OCI-LY7 (cell line): ENCODE data around the gene BPTF.

Experiments used
- EZH2phosphoT487 ChIP-seq: fragments of 200-600 bp; sonication (generic); IDR thresholded peaks from 2 replicates; pipeline ENCODE4 v1.6.1; 2018; ENCODE audit warnings: low read depth, borderline replicate concordance, mild to moderate bottlenecking, mixed run types, antibody characterized with exemption, low read length, moderate library complexity, mixed read lengths
- TF ChIP-seq, protein P1 (sequence below): fragments of 200-600 bp; sonication (generic); conservative IDR thresholded peaks from 2 replicates; pipeline ENCODE4 v1.5.1; 2014; ENCODE audit warnings: mild to moderate bottlenecking, antibody characterized with exemption, low read length, moderate library complexity, mixed read lengths

DNA sequence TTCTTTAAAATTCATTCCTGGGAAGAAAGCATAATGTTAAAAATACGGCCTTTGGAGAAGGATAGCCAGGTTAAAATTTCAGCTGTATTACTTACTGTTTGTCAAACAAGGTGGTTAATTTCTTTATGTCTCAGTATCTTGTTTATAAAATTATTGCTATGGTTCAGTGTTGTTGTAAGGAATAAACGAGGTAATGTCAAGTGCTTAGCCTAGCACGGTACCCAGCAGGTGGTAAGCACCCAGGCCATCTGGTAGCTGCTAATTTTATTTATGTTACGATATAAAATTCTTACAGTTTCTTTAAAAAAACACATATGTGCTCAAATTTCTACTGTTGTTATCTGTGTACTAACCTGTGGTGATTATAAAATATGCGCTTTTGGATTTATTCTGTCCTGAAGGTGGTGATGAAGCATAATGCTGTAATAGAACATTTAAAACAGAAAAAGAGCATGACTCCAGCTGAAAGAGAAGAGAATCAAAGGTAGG is 122.1 kb downstream of the BPTF start:
- TF ChIP-seq, protein P1, sequence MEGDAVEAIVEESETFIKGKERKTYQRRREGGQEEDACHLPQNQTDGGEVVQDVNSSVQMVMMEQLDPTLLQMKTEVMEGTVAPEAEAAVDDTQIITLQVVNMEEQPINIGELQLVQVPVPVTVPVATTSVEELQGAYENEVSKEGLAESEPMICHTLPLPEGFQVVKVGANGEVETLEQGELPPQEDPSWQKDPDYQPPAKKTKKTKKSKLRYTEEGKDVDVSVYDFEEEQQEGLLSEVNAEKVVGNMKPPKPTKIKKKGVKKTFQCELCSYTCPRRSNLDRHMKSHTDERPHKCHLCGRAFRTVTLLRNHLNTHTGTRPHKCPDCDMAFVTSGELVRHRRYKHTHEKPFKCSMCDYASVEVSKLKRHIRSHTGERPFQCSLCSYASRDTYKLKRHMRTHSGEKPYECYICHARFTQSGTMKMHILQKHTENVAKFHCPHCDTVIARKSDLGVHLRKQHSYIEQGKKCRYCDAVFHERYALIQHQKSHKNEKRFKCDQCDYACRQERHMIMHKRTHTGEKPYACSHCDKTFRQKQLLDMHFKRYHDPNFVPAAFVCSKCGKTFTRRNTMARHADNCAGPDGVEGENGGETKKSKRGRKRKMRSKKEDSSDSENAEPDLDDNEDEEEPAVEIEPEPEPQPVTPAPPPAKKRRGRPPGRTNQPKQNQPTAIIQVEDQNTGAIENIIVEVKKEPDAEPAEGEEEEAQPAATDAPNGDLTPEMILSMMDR: no peak
- TF ChIP-seq EZH2phosphoT487: no peak
